GM23248 (cell line): ENCODE results near the gene ZKSCAN1. TPM values are rescaled to one million over a fixed set of nuclear protein-coding genes. Genes with fewer than 3 reads are reported as not detected.
A peak's percentile ranks its signal among the peaks of the same experiment; 100 is the strongest.

Experiments
- DNase-seq: peaks from one replicate; pipeline ENCODE4 v3.0.0-alpha.2; 2015
- H2AFZ ChIP-seq: fragments of 200-600 bp; sonication (generic); 2 replicates; pipeline ENCODE4 v1.6.1; 2016; ENCODE audit warnings: antibody characterized with exemption
- H3F3A ChIP-seq: fragments of 200-600 bp; sonication (generic); 2 replicates; pipeline ENCODE4 v1.6.1; 2016; ENCODE audit warnings: mild to moderate bottlenecking, antibody characterized with exemption, mixed run types; ENCODE audit not compliant: insufficient read depth
- H3K27ac ChIP-seq: fragments of 200-600 bp; sonication (generic); 2 replicates; pipeline ENCODE4 v1.5.1; 2016; ENCODE audit warnings: mild to moderate bottlenecking
- H3K27me3 ChIP-seq: fragments of 200-600 bp; sonication (generic); replicated peaks from 2 replicates; pipeline ENCODE4 v1.6.1; 2016; ENCODE audit warnings: mild to moderate bottlenecking; ENCODE audit not compliant: insufficient read depth
- H3K36me3 ChIP-seq: fragments of 200-600 bp; sonication (generic); 2 replicates; pipeline ENCODE4 v1.6.1; 2016; ENCODE audit warnings: low read depth, mild to moderate bottlenecking
- H3K4me1 ChIP-seq: fragments of 200-600 bp; sonication (generic); 2 replicates; pipeline ENCODE4 v1.6.1; 2016; ENCODE audit warnings: mild to moderate bottlenecking; ENCODE audit not compliant: insufficient read depth
- H3K4me2 ChIP-seq: fragments of 200-600 bp; sonication (generic); one replicate; pipeline ENCODE4 v1.6.1; 2016; ENCODE audit warnings: mild to moderate bottlenecking; ENCODE audit not compliant: unreplicated experiment
- H3K4me3 ChIP-seq: fragments of 200-600 bp; sonication (generic); 2 replicates; pipeline ENCODE4 v1.5.1; 2016; ENCODE audit warnings: mild to moderate bottlenecking
- H3K79me2 ChIP-seq: fragments of 200-600 bp; sonication (generic); 2 replicates; pipeline ENCODE4 v1.6.1; 2016; ENCODE audit warnings: mild to moderate bottlenecking; ENCODE audit not compliant: insufficient read depth
- H3K9ac ChIP-seq: fragments of 200-600 bp; sonication (generic); 2 replicates; pipeline ENCODE4 v1.6.1; 2016; ENCODE audit warnings: mild to moderate bottlenecking
- H3K9me2 ChIP-seq: fragments of 200-600 bp; sonication (generic); 2 replicates; pipeline ENCODE4 v1.6.1; 2016; ENCODE audit warnings: mixed run types, mild to moderate bottlenecking, moderate library complexity; ENCODE audit not compliant: insufficient read depth
- H3K9me3 ChIP-seq: fragments of 200-600 bp; sonication (generic); one replicate; pipeline ENCODE4 v1.6.1; 2017; ENCODE audit warnings: low read depth
- H4K20me1 ChIP-seq: fragments of 200-600 bp; sonication (generic); 2 replicates; pipeline ENCODE4 v1.6.0; 2016; ENCODE audit not compliant: insufficient read depth
- EZH2 ChIP-seq: fragments of 200-600 bp; sonication (generic); IDR thresholded peaks from 2 replicates; pipeline ENCODE4 v1.6.1; 2018; ENCODE audit warnings: antibody characterized with exemption, mild to moderate bottlenecking; ENCODE audit not compliant: insufficient read depth, poor library complexity, severe bottlenecking
- EZH2phosphoT487 ChIP-seq: fragments of 200-600 bp; sonication (generic); IDR thresholded peaks from 2 replicates; pipeline ENCODE4 v1.6.1; 2018; ENCODE audit warnings: antibody characterized with exemption, moderate library complexity, mild to moderate bottlenecking, low read depth; ENCODE audit not compliant: insufficient read depth
- WGBS, 2 experiments: methylation state at CpG; one replicate each; pipeline ENCODE4 v1.1.6; 2015 to 2017; ENCODE audit warnings: low lambda C conversion rate in 2 of 2, low coverage in 1 of 2; ENCODE audit errors: missing lambda C conversion rate in 2 of 2; 5-methylcytosine and 5-hydroxymethylcytosine counted together
- in situ Hi-C: fragments of 300-500 bp; cut with MboI; formaldehyde crosslinking; loops from 2 replicates; pipeline ENCODE4 v1.15.0; 2020
- polyA plus RNA-seq: library from polyadenylated mRNA; unstranded; fragments of >200 nt; fragmentation: Nextera tagmentation; extraction: Ambion mirVana; gene quantifications from 2 replicates; pipeline ENCODE4 v1.2.1, GENCODE V29; 2016
- total RNA-seq: library from RNA; depleted of rRNA; stranded (reverse); fragments of >200 nt; shearing (Covaris generic); gene quantifications from 2 replicates; pipeline ENCODE4 v1.2.3, GENCODE V29; 2014; rRNA removed

Gene ZKSCAN1
- total and polyA plus RNA-seq, 2 experiments from 2014 or later = 21.9 to 33.7 TPM

DNA sequence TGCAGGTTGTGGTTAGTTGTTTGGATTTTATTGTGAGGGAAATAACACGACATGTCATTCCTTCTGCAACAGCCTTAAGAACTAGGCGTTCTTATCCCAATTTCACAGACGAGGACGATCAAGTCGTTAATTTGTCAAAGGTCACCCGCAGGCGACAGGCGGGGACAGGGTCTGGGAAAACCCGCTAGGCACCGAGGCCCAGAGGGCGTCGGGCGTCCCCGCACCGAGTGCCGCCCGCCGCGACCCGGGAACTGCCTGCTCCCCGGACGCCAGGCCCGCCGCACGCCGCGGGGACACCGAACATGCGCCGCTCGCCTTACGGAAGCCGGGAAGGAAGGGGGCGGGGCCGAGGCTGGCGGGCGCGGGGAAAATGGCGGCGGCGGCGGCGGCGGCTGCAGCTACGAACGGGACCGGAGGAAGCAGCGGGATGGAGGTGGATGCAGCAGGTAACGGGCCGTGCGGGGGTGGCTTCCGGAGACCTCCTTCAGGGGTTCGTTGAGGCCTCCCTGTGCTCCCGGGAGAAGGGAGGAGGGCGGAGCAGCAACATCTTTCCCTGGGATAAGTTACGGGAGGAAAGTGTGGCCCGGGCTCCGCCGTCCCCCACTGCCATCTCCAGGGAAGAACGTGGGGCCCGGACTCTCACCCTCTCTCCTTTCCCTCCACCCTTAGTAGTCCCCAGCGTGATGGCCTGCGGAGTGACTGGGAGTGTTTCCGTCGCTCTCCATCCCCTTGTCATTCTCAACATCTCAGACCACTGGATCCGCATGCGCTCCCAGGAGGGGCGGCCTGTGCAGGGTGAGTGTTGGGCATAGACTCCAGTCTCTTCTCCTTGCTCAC lies 73.4 kb downstream of the ZKSCAN1 start, which contains the start of gene COPS6:
Gene COPS6, plus strand, starts transcription at position 349 of the 837 bp plus-strand sequence. Its CDS starts 22 bp downstream, at position 371.
- 1% methylated on average over 38 to 68 of the region's 68 CpGs for WGBS, 2 experiments
- peaks cover 40% of the 10 kb centered on the region for H3K4me1 ChIP-seq

DNA sequence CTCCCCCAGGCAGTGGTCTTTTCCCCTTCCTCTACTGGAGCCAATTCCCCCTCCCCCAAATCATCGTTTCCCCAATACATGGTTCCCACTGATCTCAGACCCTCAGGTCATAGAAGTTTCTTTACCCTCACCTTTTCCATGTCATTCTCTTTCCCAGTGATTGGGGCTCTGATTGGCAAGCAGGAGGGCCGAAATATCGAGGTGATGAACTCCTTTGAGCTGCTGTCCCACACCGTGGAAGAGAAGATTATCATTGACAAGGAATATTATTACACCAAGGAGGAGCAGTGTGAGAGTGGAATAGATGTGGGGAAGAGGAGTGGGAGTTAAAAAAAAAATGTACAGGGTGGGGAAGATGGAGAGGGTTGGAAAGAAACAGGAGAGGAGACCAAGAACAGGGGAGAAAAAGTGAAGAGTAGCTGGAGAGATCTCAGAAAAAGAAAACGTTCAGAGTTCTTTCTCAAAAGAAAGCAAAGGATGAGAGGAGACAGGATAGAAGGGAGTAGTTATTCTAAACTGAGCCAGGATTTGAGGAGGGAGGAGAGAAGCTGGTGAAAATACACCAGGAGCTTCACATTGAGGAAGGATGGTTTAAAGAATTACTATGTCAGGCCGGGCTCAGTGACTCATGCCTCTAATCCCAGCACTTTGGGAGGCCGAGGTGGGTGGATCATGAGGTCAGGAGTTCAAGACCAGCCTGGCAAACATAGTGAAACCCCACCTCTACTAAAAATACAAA lies 74.2 kb downstream of the ZKSCAN1 start:
- 8 to 9% methylated on average over 7 of the region's 7 CpGs for WGBS, 2 experiments

More for the DNA sequence above, 73.4 kb downstream of the ZKSCAN1 start, which contains the start of gene COPS6:
- no peaks in the 10 kb centered on the region for H3K9me2 ChIP-seq
- peaks cover 45% of the 10 kb centered on the region for H3K79me2 ChIP-seq
- peak; percentile 86 for DNase-seq
- H3K9me3 ChIP-seq = no peaks in the 10 kb centered on the region
- TF ChIP-seq EZH2phosphoT487 = no peak
- no peak for TF ChIP-seq EZH2
- H3K27me3 ChIP-seq = no peaks in the 10 kb centered on the region
- peak within 1 kb of the TSS; percentile 78 for H3K4me3 ChIP-seq
- peak within 1 kb of the TSS; percentile 89 for H2AFZ ChIP-seq
- peak within 1 kb of the TSS; percentile 94 for H3K27ac ChIP-seq
- H3K4me2 ChIP-seq = peak within 1 kb of the TSS; percentile 85
- in situ Hi-C loops = no loop called here
- H3K36me3 ChIP-seq = peaks cover 16% of the 10 kb centered on the region; the same call in 1 of the 2 replicates
- H3F3A ChIP-seq = peaks cover 70% of the 10 kb centered on the region
- no peaks in the 10 kb centered on the region for H4K20me1 ChIP-seq
- peak within 1 kb of the TSS; percentile 83 for H3K9ac ChIP-seq

DNA sequence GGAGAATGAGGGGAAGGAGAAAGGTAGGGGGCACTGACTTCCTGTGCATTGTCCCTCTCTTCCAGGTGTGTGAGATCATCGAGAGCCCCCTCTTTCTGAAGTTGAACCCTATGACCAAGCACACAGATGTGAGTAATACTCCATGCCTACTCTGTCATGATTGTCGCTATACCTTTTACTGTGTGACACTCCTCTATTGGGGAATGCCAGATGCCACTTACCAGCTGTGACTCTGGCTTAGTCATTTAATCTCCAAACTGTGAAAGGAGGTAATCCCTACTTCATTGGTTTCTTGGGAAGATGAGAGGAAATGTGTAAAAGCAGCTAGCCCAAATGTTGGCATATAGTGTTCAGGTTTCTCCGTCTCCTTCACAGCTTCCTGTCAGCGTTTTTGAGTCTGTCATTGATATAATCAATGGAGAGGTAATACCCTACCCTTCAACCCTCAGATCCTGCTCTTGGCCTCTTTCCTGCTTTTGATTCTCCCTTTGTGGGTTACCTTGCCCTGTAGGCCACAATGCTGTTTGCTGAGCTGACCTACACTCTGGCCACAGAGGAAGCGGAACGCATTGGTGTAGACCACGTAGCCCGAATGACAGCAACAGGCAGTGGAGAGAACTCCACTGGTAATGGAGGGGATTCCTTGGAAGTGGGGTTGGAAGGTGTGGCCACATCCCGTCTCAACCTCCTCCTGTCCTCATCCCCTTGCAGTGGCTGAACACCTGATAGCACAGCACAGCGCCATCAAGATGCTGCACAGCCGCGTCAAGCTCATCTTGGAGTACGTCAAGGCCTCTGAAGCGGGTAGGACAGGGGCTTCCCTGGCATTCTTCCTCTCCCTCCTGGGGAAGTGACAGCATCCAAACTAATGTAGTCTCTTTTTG lies 75.4 kb downstream of the ZKSCAN1 start:
- no peaks in the 10 kb centered on the region for H3K9me3 ChIP-seq
- no peaks in the 10 kb centered on the region for H3K9me2 ChIP-seq
- in situ Hi-C loops = no loop called here
- peak overlapping the region; percentile 83; the same call in 1 of the 2 replicates for H3K9ac ChIP-seq
- no peak overlapping the region for H3K4me3 ChIP-seq
- no peak overlapping the region for H2AFZ ChIP-seq
- H3K4me1 ChIP-seq = peaks cover 40% of the 10 kb centered on the region
- peaks cover 55% of the 10 kb centered on the region for H3K79me2 ChIP-seq
- no peaks in the 10 kb centered on the region for H4K20me1 ChIP-seq
- TF ChIP-seq EZH2phosphoT487 (no peak), EZH2 (no peak)
- H3F3A ChIP-seq = peaks cover 85% of the 10 kb centered on the region
- peaks cover 26% of the 10 kb centered on the region for H3K36me3 ChIP-seq
- peak overlapping the region; percentile 85 for H3K4me2 ChIP-seq
- 84 to 87% methylated on average over 14 of the region's 14 CpGs for WGBS, 2 experiments
- H3K27ac ChIP-seq = peak overlapping the region; percentile 94
- H3K27me3 ChIP-seq = no peaks in the 10 kb centered on the region
- peak; percentile 48 for DNase-seq

More for the DNA sequence above, 74.2 kb downstream of the ZKSCAN1 start:
- DNase-seq = peak; percentile 73
- Histone ChIP-seq H3K4me3 (peak overlapping the region; percentile 78), H3K9ac (peak overlapping the region; percentile 83), H4K20me1 (no peaks in the 10 kb centered on the region), H3K36me3 (peaks cover 19% of the 10 kb centered on the region; the same call in 1 of the 2 replicates), H3K4me1 (peaks cover 40% of the 10 kb centered on the region), H3K27me3 (no peaks in the 10 kb centered on the region), H3K27ac (peak overlapping the region; percentile 94), H3K4me2 (peak overlapping the region; percentile 85), H3K9me3 (no peaks in the 10 kb centered on the region), H2AFZ (peak overlapping the region; percentile 89), H3F3A (peaks cover 76% of the 10 kb centered on the region), H3K79me2 (peaks cover 50% of the 10 kb centered on the region), H3K9me2 (no peaks in the 10 kb centered on the region)
- in situ Hi-C loops = no loop called here
- TF ChIP-seq EZH2 (no peak), EZH2phosphoT487 (no peak)

Other genes starting within 250 kb of the ZKSCAN1 start
- gene CYP3A4, start 231.4 kb upstream of the ZKSCAN1 start, total RNA-seq = not detected in 2 replicates
- gene CYP3A4, start 231.4 kb upstream of the ZKSCAN1 start, polyA plus RNA-seq = not detected in 2 replicates
- not detected in 2 replicates for gene CYP3A43, start 187.6 kb upstream of the ZKSCAN1 start, total RNA-seq
- not detected in 2 replicates for gene CYP3A43, start 187.6 kb upstream of the ZKSCAN1 start, polyA plus RNA-seq
- gene OR2AE1, start 138.6 kb upstream of the ZKSCAN1 start, total RNA-seq = not detected in 2 replicates
- not detected in 2 replicates for gene OR2AE1, start 138.6 kb upstream of the ZKSCAN1 start, polyA plus RNA-seq
- gene TRIM4, start 96.1 kb upstream of the ZKSCAN1 start, total RNA-seq = 27.2 and 34.5 TPM in 2 replicates
- gene TRIM4, start 96.1 kb upstream of the ZKSCAN1 start, polyA plus RNA-seq = 20.2 and 22.6 TPM in 2 replicates
- gene GJC3, start 86.0 kb upstream of the ZKSCAN1 start, total RNA-seq = not detected in 2 replicates
- gene GJC3, start 86.0 kb upstream of the ZKSCAN1 start, polyA plus RNA-seq = not detected in 2 replicates
- not detected in 2 replicates for gene AZGP1, start 39.6 kb upstream of the ZKSCAN1 start, total RNA-seq
- not detected in 2 replicates for gene AZGP1, start 39.6 kb upstream of the ZKSCAN1 start, polyA plus RNA-seq
- 3.4 and 6.3 TPM in 2 replicates for gene ZSCAN21, start 34.2 kb downstream of the ZKSCAN1 start, total RNA-seq
- 7.9 and 8.2 TPM in 2 replicates for gene ZSCAN21, start 34.2 kb downstream of the ZKSCAN1 start, polyA plus RNA-seq
- gene ZNF3, start 66.1 kb downstream of the ZKSCAN1 start, total RNA-seq = 13.8 and 24.9 TPM in 2 replicates
- gene ZNF3, start 66.1 kb downstream of the ZKSCAN1 start, polyA plus RNA-seq = 13.3 and 15.0 TPM in 2 replicates
- 59.1 and 79.1 TPM in 2 replicates for gene COPS6, start 73.4 kb downstream of the ZKSCAN1 start, total RNA-seq
- gene COPS6, start 73.4 kb downstream of the ZKSCAN1 start, polyA plus RNA-seq = 214 and 223 TPM in 2 replicates
- gene MCM7, start 85.8 kb downstream of the ZKSCAN1 start, total RNA-seq = 61.3 and 93.1 TPM in 2 replicates
- 49.6 and 53.7 TPM in 2 replicates for gene MCM7, start 85.8 kb downstream of the ZKSCAN1 start, polyA plus RNA-seq
- gene AP4M1, start 86.0 kb downstream of the ZKSCAN1 start, total RNA-seq = 13.7 and 16.2 TPM in 2 replicates
- gene AP4M1, start 86.0 kb downstream of the ZKSCAN1 start, polyA plus RNA-seq = 18.7 and 19.4 TPM in 2 replicates
- 40.5 and 69.8 TPM in 2 replicates for gene TAF6, start 103.8 kb downstream of the ZKSCAN1 start, total RNA-seq
- 53.0 and 55.2 TPM in 2 replicates for gene TAF6, start 103.8 kb downstream of the ZKSCAN1 start, polyA plus RNA-seq
- 26.2 and 37.8 TPM in 2 replicates for gene CNPY4, start 104.0 kb downstream of the ZKSCAN1 start, total RNA-seq
- 26.9 and 29.9 TPM in 2 replicates for gene CNPY4, start 104.0 kb downstream of the ZKSCAN1 start, polyA plus RNA-seq
- 0.43 and 1.9 TPM in 2 replicates for gene MBLAC1, start 111.4 kb downstream of the ZKSCAN1 start, total RNA-seq
- gene MBLAC1, start 111.4 kb downstream of the ZKSCAN1 start, polyA plus RNA-seq = 1.3 TPM in 2 replicates
- gene LAMTOR4, start 133.3 kb downstream of the ZKSCAN1 start, total RNA-seq = 49.4 and 54.0 TPM in 2 replicates
- 92.2 and 96.7 TPM in 2 replicates for gene LAMTOR4, start 133.3 kb downstream of the ZKSCAN1 start, polyA plus RNA-seq
- 7.0 and 11.8 TPM in 2 replicates for gene TRAPPC14, start 143.1 kb downstream of the ZKSCAN1 start, total RNA-seq
- gene TRAPPC14, start 143.1 kb downstream of the ZKSCAN1 start, polyA plus RNA-seq = 5.1 and 5.8 TPM in 2 replicates
- gene GAL3ST4, start 153.0 kb downstream of the ZKSCAN1 start, total RNA-seq = 0.51 and 1.6 TPM in 2 replicates
- gene GAL3ST4, start 153.0 kb downstream of the ZKSCAN1 start, polyA plus RNA-seq = 1.5 TPM in 2 replicates
- 0.22 and 1.0 TPM in 2 replicates for gene GPC2, start 161.8 kb downstream of the ZKSCAN1 start, total RNA-seq
- 0.16 TPM in 1 of 2 replicates, not detected in the other for gene GPC2, start 161.8 kb downstream of the ZKSCAN1 start, polyA plus RNA-seq
- 0.97 TPM in 1 of 2 replicates, not detected in the other for gene STAG3, start 162.3 kb downstream of the ZKSCAN1 start, total RNA-seq
- 0.65 and 1.1 TPM in 2 replicates for gene STAG3, start 162.3 kb downstream of the ZKSCAN1 start, polyA plus RNA-seq
- gene PVRIG, start 204.4 kb downstream of the ZKSCAN1 start, total RNA-seq = not detected in 2 replicates
- 0.34 TPM in 1 of 2 replicates, not detected in the other for gene PVRIG, start 204.4 kb downstream of the ZKSCAN1 start, polyA plus RNA-seq